Myocyte (in vitro differentiated cells): ENCODE data around the gene KIF21B. TPM values are rescaled to one million over a fixed set of nuclear protein-coding genes. Genes with fewer than 3 reads are reported as not detected.
"Not testable (repeated sequence)": the region's sequence is repeated elsewhere in the genome, so short reads cannot be mapped to it uniquely, and the experiment has no call there.

Source experiments
- DNase-seq: peaks from one replicate; pipeline ENCODE4 v3.0.0-alpha.2; 2012; ENCODE audit warnings: low read depth
- total RNA-seq: library from RNA; depleted of rRNA; stranded (reverse); fragments of >200 nt; gene quantifications from 2 replicates; pipeline ENCODE4 v1.2.3, GENCODE V29; 2014

Gene KIF21B
- total RNA-seq, 1 donor from 2014 or later, result 0.03 TPM

DNA sequence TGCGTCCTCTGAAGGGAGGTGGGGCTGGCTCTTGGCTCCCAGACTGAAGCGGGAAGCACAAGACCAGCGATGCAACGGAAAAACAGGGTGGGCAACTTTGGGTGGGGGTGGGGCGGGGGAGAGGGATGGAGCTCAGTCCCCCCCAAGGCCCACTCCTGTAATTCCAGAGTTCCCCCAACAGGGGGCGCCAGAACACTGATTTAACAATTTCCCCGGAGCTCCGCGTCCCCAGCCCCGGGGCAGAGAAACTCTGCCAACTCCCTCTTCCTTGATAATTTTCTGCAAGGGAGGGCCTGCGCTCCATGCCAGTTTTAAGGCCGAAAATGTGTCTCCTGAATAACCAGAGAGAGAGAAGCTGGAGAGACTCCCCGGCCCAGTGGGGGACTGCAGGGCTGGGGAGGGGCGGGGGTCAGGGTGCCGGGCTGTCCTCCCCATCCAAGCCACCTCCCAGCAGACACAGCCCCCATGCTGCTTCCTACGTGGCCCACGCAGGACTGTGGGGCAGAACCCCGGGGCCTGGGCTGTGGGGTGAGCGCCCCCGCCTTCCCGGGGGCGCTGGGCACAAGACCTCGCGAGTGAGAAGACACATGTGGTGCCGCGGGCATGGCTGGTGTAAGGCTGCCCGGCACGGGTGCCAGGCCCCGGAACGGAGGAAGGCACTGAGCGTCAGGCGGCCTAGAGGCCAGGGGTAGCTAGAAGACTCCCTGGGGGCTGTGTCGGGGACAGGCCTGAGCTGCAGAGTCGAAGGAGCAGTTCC, 51.4 kb downstream of the KIF21B start:
- peak; percentile 66 for DNase-seq

- DNase-seq, result no peak
These were observed 52.0 kb downstream of the KIF21B start for GRCh38 chr1:200971428-200971903.

GRCh38 chr1:200970771-200971427, 52.6 kb downstream of the KIF21B start:
- DNase-seq, result no peak

DNA sequence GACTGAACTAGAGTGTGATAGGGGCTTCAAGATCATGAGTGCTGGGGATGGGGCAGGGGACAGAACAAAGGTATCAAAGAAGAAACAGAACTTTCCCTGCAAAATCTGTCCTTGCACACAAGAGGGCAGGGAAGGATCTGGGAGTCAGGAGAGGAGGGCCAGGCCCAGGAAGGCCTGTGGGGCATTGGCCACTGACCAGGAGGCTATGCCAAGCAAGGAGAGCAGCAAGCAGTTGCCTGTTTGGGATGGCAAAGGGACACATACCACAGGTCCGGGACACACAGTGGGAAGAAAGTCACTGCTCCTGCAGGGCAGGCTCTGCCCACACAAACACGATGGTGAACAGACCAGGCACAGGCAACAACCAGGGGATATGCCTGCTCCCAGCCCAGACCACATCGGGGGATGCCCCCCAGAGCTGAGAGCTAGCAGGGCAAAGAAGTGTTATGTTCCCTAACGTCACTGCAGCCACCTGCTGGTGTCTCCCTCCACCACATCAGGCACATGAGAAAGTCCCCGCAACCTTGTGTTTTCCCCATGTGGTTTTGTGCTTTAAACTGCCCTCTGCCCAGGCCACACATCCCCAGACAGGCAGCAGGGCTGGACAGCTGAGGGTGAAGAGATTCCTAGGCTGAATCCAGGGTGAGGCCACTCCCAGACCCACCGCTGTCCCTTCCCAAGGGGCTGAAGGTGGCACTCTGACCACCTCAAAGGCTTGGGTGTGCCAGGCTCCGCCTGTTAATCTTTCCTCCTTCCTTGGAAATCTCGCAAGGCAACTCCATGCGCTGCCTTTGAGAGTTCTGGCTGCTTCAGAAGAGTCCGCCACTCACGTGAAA, 53.6 kb downstream of the KIF21B start:
- DNase-seq, result peak; percentile 86

DNA sequence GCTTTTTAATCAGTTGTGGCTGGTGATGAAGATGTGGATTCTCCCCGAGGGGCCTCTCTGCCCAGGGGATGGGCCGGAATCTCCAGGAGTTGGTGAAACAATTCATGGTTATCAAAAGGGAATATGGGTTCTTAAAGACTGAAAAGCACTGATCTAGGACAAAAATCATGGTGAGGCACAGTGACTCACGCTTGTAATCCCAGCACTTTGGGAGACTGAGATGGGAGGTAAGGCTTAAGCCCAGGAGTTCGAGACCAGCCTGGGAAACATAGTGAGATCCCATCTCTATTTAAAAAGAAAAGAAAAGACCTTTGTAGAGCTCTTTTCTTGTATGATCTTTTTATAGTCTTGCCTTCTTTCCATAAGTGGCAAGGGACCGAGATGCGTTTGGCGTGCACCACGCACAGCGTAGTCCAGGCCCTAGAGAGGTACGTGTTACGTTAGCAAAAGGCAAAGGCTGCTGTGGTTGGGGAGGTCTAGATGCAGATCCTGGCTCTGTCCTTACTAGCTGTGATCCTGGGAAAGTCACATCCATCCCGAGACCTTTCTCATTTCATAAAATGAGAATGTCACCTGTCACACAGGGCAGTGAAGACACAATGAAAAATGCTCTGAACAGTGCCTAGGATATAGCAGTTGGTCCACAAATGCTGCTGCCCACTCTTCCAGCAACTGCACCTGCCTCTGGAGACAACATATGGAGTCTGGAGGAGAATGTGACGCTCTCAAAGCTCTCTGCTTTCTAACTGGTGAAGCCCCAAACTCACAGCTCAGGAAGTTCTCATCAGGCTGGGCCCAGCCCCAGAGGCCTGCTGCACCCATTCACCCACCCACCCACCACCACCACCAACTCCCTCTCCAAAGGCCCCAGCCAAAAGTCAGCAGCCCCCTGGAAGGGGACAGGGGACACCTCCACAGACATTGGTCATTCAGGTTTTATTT, 54.8 kb downstream of the KIF21B start:
- no peak for DNase-seq

GRCh38 chr1:200967693-200968468, 55.6 kb downstream of the KIF21B start:
- peak; percentile 13 for DNase-seq

GRCh38 chr1:200966934-200967333, 56.6 kb downstream of the KIF21B start:
- DNase-seq, result no peak

- no peak for DNase-seq
These were observed 58.3 kb downstream of the KIF21B start for GRCh38 chr1:200965111-200965805.

DNA sequence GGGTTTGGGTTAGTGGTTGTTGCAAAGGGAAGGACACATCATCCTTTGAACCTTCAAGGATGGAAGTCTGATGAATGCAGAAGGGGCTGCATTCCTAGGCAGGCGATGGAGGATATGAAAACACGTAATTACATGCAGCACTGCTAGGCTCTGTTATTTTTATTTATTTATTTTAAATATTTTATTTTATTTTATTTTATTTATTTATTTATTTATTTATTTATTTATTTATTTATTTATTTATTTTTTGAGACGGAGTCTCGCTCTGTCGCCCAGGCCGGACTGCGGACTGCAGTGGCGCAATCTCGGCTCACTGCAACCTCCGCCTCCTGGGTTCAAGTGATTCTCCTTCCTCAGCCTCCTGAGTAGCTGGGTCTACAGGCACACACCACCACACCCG, 59.6 kb downstream of the KIF21B start:
- not testable (repeated sequence) for DNase-seq

DNA sequence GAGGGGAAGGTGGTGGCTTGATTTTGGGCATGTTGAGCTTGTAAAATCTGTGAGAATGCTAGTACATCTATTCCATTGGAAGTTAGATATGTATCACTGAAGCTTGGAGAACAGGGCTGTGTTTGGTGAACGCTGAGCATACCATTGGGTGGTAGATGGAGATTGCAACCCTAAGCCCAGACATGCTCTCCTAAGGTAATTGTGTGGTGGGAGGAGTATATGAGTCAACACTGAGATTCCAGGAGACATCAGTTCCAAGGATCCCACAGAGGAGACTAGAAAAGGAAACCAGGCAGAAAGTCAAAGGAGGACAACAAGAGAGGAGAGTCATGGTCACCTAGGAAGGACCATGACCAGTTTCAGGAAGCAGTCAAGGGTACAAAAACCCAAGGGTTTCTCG, 60.4 kb downstream of the KIF21B start:
- no peak for DNase-seq

- DNase-seq, result no peak
These were observed 60.9 kb downstream of the KIF21B start for GRCh38 chr1:200962631-200963030.

- not testable (repeated sequence) for DNase-seq
These were observed 61.4 kb downstream of the KIF21B start for GRCh38 chr1:200962151-200962550.

- DNase-seq, result no peak
These were observed 62.6 kb downstream of the KIF21B start for GRCh38 chr1:200960948-200961340.

DNA sequence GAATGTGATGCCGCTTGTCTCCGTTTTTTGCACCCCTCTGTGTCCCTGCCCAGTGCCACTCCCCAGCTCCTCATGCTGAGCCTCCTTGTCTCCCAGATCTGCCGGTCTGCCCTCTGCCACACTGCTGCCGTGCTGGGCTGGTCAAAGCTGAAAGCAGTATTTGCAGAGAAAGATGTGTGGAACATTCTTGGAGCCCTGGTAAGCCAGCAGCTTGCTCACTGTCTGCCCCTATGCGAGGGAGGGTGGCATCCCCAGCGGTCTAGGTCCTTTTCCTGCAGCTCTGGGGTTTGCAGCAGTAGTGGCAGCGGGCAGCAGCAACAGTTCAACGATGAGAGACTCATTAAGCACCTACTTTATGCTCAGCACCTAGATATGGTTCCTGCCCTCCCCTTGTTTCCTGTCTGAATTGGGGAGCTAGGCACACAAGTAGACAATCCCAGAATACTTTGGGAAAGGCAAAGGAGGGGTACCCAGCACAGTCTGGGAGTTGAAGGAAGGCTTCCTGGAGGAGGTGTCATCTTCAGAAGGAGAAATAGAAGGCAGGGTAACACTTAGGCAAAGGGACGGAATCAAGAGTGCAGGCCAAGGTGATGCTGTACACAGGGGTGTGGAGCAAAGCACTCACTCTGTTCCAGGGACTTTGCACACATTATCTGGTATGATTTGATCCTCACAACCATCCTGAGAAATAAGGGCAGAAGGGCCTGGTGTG, 63.1 kb downstream of the KIF21B start:
- DNase-seq, result no peak

DNA sequence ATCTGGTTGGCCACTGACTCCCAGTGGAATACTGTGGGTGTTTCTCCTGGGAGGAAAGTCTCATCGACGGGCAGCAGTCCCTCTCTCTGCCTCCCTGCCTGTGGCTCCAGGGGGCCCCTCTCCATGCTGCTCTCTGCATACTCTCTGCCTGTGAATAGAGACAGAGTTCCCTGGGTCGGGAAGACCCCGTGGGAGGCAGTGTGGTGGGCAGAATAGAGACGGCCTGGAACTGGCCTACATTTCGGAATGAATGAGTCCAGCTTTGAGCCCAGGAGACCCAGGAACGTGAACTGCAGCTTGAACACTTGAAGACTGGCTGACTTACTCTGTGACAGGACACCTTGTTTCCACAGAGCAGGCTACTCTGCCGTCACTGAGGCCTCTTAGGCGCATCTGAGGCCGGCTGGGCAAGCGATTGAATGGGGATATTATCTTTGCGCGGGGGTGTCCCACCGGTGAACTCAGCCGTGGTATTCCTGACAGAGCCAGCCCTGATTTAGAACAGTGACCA, 64.0 kb downstream of the KIF21B start:
- no peak for DNase-seq

GRCh38 chr1:200958597-200958996, 64.9 kb downstream of the KIF21B start:
- DNase-seq, result no peak

- DNase-seq, result no peak
These were observed 69.1 kb downstream of the KIF21B start for GRCh38 chr1:200954434-200954833.

DNA sequence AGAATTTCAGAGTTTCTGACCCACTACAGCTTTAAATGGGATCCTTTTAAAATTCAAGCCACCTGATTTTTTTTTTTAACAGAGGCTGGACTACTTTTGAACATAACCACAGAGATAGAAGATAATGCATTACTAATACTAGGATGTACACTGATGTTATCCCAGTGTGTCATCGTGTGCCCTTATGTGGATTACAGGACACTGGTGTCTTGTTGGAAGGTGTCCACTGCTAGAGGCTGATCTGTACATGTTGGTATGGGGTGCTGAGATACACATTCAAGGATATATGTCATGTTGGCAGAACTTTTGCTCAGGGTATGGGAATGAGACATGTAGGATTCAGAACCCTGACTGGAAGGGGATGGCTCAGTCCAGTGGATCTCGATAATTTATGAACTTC, 72.5 kb downstream of the KIF21B start:
- no peak for DNase-seq
